Effector memory CD4-positive, alpha-beta T cell (primary cell): ENCODE results near the gene ZNF467.

ENCODE experiments used
- DNase-seq, 3 donors: peaks; one replicate each; pipeline ENCODE4 v3.0.0-alpha.2; 2020
- H3K27ac ChIP-seq: 2 replicates; pipeline ENCODE4 v1.7.0; 2013; ENCODE audit warnings: mild to moderate bottlenecking, low read length, moderate library complexity; ENCODE audit not compliant: insufficient read depth, poor library complexity, severe bottlenecking
- H3K27me3 ChIP-seq: replicated peaks from 2 replicates; pipeline ENCODE4 v1.7.0; 2013; ENCODE audit warnings: mild to moderate bottlenecking, low read length; ENCODE audit not compliant: insufficient read depth, control insufficient read depth, poor library complexity, severe bottlenecking
- H3K36me3 ChIP-seq: 2 replicates; pipeline ENCODE4 v1.7.0; 2013; ENCODE audit warnings: mild to moderate bottlenecking, low read length, moderate library complexity; ENCODE audit not compliant: control insufficient read depth, insufficient read depth
- H3K4me1 ChIP-seq: 2 replicates; pipeline ENCODE4 v1.7.0; 2013; ENCODE audit warnings: low read length, mild to moderate bottlenecking; ENCODE audit not compliant: control insufficient read depth, insufficient read depth, poor library complexity, severe bottlenecking
- H3K4me3 ChIP-seq: 2 replicates; pipeline ENCODE4 v1.7.0; 2013; ENCODE audit warnings: low read length, low read depth, mild to moderate bottlenecking; ENCODE audit not compliant: insufficient read depth, poor library complexity, severe bottlenecking
- H3K9me3 ChIP-seq: 2 replicates; pipeline ENCODE4 v1.7.0; 2013; ENCODE audit warnings: mild to moderate bottlenecking, low read length, moderate library complexity; ENCODE audit not compliant: control insufficient read depth

The ZNF467 gene

DNA sequence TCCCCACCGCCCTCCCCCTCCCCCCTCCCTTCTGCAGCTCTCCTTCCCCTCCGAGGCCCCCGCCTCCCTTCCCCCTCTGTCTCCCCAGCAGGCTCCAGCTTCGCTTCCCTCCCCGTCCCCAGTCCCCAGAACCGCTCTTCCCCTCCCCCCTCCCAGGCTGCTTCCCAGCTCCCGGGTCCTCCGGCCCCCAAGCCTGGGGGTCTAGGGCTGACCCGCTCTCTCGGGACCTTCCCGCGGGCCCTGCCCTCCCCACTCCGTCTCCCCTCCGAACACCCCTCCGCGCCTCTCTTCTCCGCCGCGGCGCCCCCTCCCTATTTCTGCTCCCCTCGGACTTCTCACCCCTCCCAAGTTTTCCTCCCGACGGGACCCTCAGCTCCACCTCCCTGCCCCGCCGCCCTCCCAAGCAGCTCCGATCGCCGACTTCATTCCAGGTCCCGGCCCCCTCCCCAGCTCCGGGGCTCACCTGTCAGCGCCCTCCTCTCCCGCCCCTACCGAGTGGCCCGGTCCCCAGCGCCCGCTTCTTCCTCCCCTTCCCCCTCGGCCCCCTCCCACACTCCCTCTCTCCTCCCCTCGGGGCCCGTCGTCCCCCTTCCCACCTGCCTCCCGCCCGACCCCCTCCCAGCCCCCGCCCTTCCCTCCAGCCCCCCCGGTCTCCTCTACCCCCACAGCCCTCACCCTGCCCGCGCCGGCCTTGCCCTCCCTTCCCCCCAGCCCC lies 990 bp downstream of the ZNF467 start:
- Histone ChIP-seq H3K36me3 (no peaks in the 10 kb centered on the region), H3K27me3 (no peaks in the 10 kb centered on the region), H3K4me1 (peaks cover 12% of the 10 kb centered on the region), H3K9me3 (no peaks in the 10 kb centered on the region), H3K27ac (no peak overlapping the region), H3K4me3 (peak overlapping the region; percentile 85)
- no peak for DNase-seq

DNA sequence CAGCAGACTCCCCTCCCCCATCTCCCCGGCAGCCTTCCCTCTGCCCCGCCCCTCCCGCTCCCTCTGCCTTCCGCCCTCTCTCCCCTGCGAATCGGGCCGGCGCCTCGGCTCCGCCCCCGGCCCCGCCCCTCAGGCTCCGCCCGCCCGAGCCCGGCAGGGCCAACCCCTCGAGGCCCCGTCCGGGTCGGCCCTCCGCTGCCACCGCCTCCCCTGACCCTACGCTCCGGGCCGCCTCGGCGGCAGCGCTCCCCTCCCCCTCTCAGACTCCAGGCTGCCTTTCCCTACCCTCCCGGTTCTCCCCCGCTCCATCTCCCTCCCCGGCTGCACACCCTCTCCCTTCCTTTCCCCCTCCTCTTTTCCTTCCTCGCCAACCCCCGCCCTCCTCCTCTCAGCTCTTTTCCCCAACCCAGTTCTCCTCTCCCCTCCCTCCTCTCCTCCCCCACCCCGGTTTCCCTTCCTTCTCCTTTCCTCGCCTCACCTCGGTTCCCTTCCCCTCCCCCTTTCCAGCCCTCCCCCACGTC lies 1.6 kb downstream of the ZNF467 start:
- Histone ChIP-seq H3K9me3 (no peaks in the 10 kb centered on the region), H3K27me3 (no peaks in the 10 kb centered on the region), H3K27ac (peak overlapping the region; percentile 51), H3K36me3 (no peaks in the 10 kb centered on the region), H3K4me1 (peaks cover 12% of the 10 kb centered on the region), H3K4me3 (peak overlapping the region; percentile 85)
- DNase-seq: peak; percentile 71 to 75 (median 74)

DNA sequence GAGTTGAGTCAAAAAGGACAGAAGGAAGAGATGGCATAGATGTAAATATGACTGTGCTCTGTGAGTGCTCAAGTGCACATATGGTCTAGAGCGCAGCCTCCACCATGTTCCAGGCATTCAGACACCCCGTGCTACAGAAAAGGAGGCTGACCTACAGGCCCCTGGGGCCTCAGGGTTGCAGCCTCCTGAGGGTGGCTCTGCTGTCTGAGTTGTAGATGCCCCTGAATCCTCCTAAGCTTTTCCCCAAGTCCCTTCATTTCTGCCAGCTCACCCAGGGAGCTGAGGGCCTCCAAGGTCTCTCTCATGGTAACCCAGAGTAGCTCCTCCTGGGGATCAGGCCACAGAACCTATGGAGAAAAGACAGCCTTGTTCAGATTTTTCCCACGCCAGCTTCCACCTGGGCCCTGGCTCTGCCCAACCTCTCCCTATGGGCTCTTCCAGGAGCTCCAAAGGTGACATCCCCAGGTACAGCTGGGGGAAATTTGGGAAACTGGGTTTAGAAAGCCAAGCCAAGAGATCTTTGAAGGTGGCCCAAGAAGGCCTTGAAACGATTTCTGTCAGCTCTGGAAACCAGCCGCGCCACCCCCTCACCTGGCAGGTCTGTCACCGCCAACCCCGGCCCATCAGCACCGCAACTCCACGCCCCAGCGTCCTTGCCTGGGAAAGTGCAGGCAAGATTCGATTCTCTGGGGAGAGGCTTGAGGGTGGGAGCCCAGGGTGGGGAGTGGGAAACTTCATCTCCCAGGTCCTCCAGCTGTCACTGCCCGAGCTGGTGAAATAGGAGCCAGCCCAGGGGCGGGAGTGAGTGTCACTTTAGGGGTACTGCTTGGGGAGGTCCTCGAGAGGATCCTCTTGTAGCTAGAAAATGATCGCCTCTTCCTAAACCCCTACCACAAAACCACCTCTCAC lies 2.4 kb downstream of the ZNF467 start:
- H3K36me3 ChIP-seq: no peaks in the 10 kb centered on the region
- no peaks in the 10 kb centered on the region for H3K27me3 ChIP-seq
- no peaks in the 10 kb centered on the region for H3K9me3 ChIP-seq
- H3K4me3 ChIP-seq: peak overlapping the region; percentile 85
- no peak for DNase-seq
- H3K4me1 ChIP-seq: peaks cover 12% of the 10 kb centered on the region
- H3K27ac ChIP-seq: no peak overlapping the region

DNA sequence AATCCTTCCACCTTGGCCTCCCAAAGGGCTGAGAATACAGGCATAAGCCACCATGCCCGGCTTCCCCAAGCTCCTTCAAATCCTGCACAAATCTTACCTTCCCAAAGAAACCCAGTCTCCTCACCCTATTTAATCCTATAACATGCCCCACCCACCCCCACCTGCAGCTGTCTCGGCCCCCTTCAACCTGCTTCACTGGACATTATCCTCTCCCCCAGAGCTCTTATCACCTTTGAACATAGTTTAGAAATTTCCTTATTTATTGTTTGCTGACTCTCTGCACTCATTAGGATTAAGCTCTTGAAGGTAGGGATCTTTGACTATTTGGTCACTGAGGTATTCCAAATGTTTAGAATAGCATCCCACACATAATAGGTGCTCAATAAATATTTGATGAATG lies 3.5 kb downstream of the ZNF467 start:
- Histone ChIP-seq H3K36me3 (no peaks in the 10 kb centered on the region), H3K9me3 (no peaks in the 10 kb centered on the region), H3K4me3 (no peak overlapping the region), H3K4me1 (peaks cover 12% of the 10 kb centered on the region), H3K27ac (no peak overlapping the region), H3K27me3 (no peaks in the 10 kb centered on the region)
- DNase-seq: no peak

- no peak for DNase-seq
- H3K9me3 ChIP-seq: no peaks in the 10 kb centered on the region
- peaks cover 6% of the 10 kb centered on the region for H3K4me1 ChIP-seq
- no peak overlapping the region for H3K27ac ChIP-seq
- H3K27me3 ChIP-seq: no peaks in the 10 kb centered on the region
- H3K4me3 ChIP-seq: no peak overlapping the region
- H3K36me3 ChIP-seq: no peaks in the 10 kb centered on the region
Observed at GRCh38 chr7:149768931-149769330, 4.5 kb downstream of the ZNF467 start.

DNA sequence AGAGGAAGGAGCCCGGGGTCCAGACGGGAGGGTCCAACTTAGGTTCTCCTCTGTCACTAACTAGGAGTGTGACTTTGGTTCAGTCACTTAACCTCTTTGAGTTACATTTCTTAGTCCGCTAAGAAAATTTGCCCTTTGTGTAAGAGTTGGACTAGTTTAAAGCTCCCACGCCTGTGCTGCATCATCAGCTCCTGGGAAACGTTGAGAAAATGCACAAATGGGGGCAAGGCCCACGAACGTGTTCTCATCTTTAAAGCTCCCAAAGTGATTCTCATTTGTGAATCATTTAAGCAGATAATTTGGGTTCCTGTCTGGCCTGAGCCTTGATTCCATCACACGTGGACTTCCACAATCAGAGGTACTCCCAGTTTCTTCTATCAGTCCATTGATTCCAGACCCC lies 6.3 kb downstream of the ZNF467 start:
- Histone ChIP-seq H3K36me3 (no peaks in the 10 kb centered on the region), H3K27ac (no peak overlapping the region), H3K4me1 (peaks cover 3% of the 10 kb centered on the region), H3K9me3 (no peaks in the 10 kb centered on the region), H3K27me3 (no peaks in the 10 kb centered on the region), H3K4me3 (no peak overlapping the region)
- no peak for DNase-seq

DNA sequence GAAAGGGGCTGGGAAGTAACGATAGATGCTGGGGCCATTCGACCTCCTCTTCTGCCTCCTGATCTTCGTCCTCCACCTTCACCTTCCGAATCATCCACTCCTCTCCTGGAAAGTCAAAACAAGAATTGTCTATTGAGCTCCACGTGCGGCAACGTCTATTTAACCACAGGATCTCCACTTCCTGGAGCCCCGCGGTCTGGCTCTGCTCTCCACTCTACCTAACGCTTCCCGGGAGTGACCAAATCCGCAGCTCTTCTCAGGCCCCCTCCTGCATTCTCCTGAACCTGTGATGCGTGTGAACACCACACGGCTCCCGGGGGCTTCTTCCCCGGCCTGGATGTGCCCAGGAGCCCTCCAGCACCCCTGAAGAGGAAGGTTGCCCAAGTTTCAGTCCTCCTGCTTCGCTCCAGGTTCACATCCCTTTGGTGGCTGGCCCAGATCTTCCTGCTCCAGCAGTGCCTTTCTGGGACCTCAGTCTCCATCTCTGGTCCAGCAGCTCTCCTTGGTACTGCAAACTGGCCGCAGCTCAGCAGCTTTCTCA lies 7.2 kb downstream of the ZNF467 start:
- Histone ChIP-seq H3K9me3 (no peaks in the 10 kb centered on the region), H3K4me3 (no peak overlapping the region), H3K27ac (no peak overlapping the region), H3K36me3 (no peaks in the 10 kb centered on the region), H3K27me3 (no peaks in the 10 kb centered on the region), H3K4me1 (peaks cover 1% of the 10 kb centered on the region)
- DNase-seq: no peak

DNA sequence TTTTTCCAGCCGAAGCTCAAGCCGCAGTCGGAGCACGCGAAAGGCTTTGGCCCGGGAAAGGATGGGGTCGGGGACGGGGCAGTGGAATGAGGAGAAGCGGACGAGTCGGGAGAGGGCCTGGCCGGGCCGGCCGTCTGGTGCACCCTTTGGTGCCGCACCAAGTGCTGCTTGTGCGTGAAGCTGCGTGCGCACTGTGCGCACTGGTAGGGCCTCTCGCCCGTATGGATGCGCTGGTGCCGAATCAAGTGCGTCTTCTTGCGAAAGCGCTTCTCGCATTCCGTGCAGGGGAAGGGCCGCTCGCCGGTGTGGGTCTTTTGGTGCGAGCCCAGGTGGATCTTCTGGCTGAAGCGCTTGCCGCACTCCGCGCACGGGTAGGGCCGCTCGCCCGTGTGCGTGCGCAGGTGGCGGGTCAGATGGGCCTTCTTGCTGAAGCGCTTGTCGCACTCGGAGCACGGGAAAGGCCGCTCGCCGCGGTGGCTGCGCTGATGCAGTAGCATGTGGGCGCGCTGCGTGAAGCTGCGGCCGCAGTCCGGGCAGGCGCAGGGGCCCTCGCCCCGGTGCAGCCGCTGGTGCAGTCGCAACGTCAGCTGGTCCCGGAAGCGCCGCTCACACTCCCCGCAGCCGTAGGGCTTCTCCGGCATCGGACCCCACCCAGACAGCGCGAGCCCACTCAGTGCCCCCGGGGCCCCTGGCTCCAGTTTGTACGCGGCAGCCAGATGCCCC lies 7.8 kb downstream of the ZNF467 start:
- H3K27me3 ChIP-seq: no peaks in the 10 kb centered on the region
- no peaks in the 10 kb centered on the region for H3K9me3 ChIP-seq
- no peaks in the 10 kb centered on the region for H3K36me3 ChIP-seq
- H3K27ac ChIP-seq: no peak overlapping the region
- DNase-seq: no peak
- H3K4me1 ChIP-seq: no peaks in the 10 kb centered on the region
- H3K4me3 ChIP-seq: no peak overlapping the region

GRCh38 chr7:149764481-149765398 lies 8.6 kb downstream of the ZNF467 start:
- H3K27ac ChIP-seq: no peak overlapping the region
- DNase-seq: no peak
- no peaks in the 10 kb centered on the region for H3K36me3 ChIP-seq
- no peaks in the 10 kb centered on the region for H3K9me3 ChIP-seq
- no peaks in the 10 kb centered on the region for H3K27me3 ChIP-seq
- H3K4me1 ChIP-seq: no peaks in the 10 kb centered on the region
- H3K4me3 ChIP-seq: no peak overlapping the region
